GM19452 (cell line): ENCODE data around the gene BOLL.
"Not testable (repeated sequence)": the region's sequence is repeated elsewhere in the genome, so short reads cannot be mapped to it uniquely, and the experiment has no call there.

ENCODE experiments used
- ATAC-seq: cut with Tn5 transposase; IDR thresholded peaks from one replicate; pipeline ENCODE4 v1.9.1; 2021; ENCODE audit not compliant: unreplicated experiment

The BOLL gene

GRCh38 chr2:197707316-197708213, 77.6 kb downstream of the BOLL start:
- ATAC-seq = no peak

- no peak for ATAC-seq
Observed at GRCh38 chr2:197706839-197707207, 78.3 kb downstream of the BOLL start.

- no peak for ATAC-seq
Observed at GRCh38 chr2:197705912-197706838, 78.9 kb downstream of the BOLL start.

GRCh38 chr2:197705121-197705911, 79.8 kb downstream of the BOLL start, which contains the start of gene MARS2:
Gene MARS2, plus strand, starts transcription at chr2:197705369. Its CDS starts 37 bp downstream, at chr2:197705406.
- peak; percentile 85 for ATAC-seq

- peak; percentile 33 for ATAC-seq
Observed at GRCh38 chr2:197704434-197705120, 80.5 kb downstream of the BOLL start.

GRCh38 chr2:197700960-197701359, 84.2 kb downstream of the BOLL start:
- no peak for ATAC-seq

GRCh38 chr2:197699724-197700123, 85.4 kb downstream of the BOLL start:
- ATAC-seq = not testable (repeated sequence)

GRCh38 chr2:197696571-197696970, 88.5 kb downstream of the BOLL start:
- ATAC-seq = not testable (repeated sequence)

- not testable (repeated sequence) for ATAC-seq
Observed at GRCh38 chr2:197695971-197696370, 89.1 kb downstream of the BOLL start.

- ATAC-seq = not testable (repeated sequence)
Observed at GRCh38 chr2:197695206-197695605, 89.9 kb downstream of the BOLL start.

- no peak for ATAC-seq
Observed at GRCh38 chr2:197677483-197677882, 107.6 kb downstream of the BOLL start.

GRCh38 chr2:197677056-197677455, 108.1 kb downstream of the BOLL start:
- ATAC-seq = no peak
